HepG2 (cell line): ENCODE data around the gene TMEM253. TPM values are rescaled to one million over a fixed set of nuclear protein-coding genes. Genes with fewer than 3 reads are reported as not detected.

Experiments
- ATAD3A ChIP-seq: sonication (generic); formaldehyde crosslinking; IDR thresholded peaks from 2 replicates; pipeline ENCODE4 v1.4.0; 2020; ENCODE audit warnings: missing genetic modification reagents
- DPF2 ChIP-seq: sonication (generic); formaldehyde crosslinking; IDR thresholded peaks from 2 replicates; pipeline ENCODE4 v1.4.0; 2020; ENCODE audit warnings: mild to moderate bottlenecking, low read depth, missing genetic modification reagents, borderline replicate concordance
- FOXK1 ChIP-seq: sonication (generic); formaldehyde crosslinking; IDR thresholded peaks from 2 replicates; pipeline ENCODE4 v1.4.0; 2020; ENCODE audit warnings: low read depth, missing genetic modification reagents, borderline replicate concordance
- HNF1A ChIP-seq, 2 experiments: sonication (generic) in 1 of 2; formaldehyde crosslinking in 1 of 2; IDR thresholded peaks; 2 replicates each; pipeline versions ENCODE4 v1.4.0 to v1.6.1; 2016 to 2020; ENCODE audit warnings: borderline replicate concordance in 1 of 2, low read depth in 1 of 2, mild to moderate bottlenecking in 1 of 2, missing genetic modification reagents in 1 of 2
- KDM5B ChIP-seq: sonication (generic); formaldehyde crosslinking; IDR thresholded peaks from 2 replicates; pipeline ENCODE4 v1.4.0; 2020; ENCODE audit warnings: missing genetic modification reagents, mild to moderate bottlenecking, borderline replicate concordance
- KMT2A ChIP-seq: sonication (generic); formaldehyde crosslinking; IDR thresholded peaks from 2 replicates; pipeline ENCODE4 v1.4.0; 2020; ENCODE audit warnings: missing genetic modification reagents
- MAFF ChIP-seq: IDR thresholded peaks from 2 replicates; pipeline ENCODE4 v1.6.1; 2011; ENCODE audit warnings: low read depth, low read length, improper control_type of control experiment
- MYC ChIP-seq: sonication (generic); formaldehyde crosslinking; IDR thresholded peaks from 2 replicates; pipeline ENCODE4 v1.9.0; 2021; ENCODE audit warnings: missing genetic modification reagents, borderline replicate concordance
- PLRG1 ChIP-seq: fragments of 450-650 bp; conservative IDR thresholded peaks from 2 replicates; pipeline ENCODE4 v1.6.1; 2016
- ZFP62 ChIP-seq: sonication (generic); formaldehyde crosslinking; IDR thresholded peaks from 2 replicates; pipeline ENCODE4 v1.4.0; 2020; ENCODE audit warnings: missing genetic modification reagents
- ZFP82 ChIP-seq: sonication (generic); formaldehyde crosslinking; IDR thresholded peaks from 2 replicates; pipeline ENCODE4 v1.5.1; 2020; ENCODE audit warnings: mild to moderate bottlenecking, missing genetic modification reagents, borderline replicate concordance
- ZNF225 ChIP-seq: sonication (generic); formaldehyde crosslinking; IDR thresholded peaks from 2 replicates; pipeline ENCODE4 v1.4.0; 2020; ENCODE audit warnings: mild to moderate bottlenecking, missing genetic modification reagents
- ZNF30 ChIP-seq: sonication (generic); formaldehyde crosslinking; IDR thresholded peaks from 2 replicates; pipeline ENCODE4 v1.5.0; 2020; ENCODE audit warnings: mild to moderate bottlenecking, missing genetic modification reagents
- ZNF558 ChIP-seq: sonication (generic); formaldehyde crosslinking; IDR thresholded peaks from 2 replicates; pipeline ENCODE4 v1.9.0; 2022; ENCODE audit warnings: mild to moderate bottlenecking, missing genetic modification reagents, borderline replicate concordance
- ZSCAN22 ChIP-seq: sonication (generic); formaldehyde crosslinking; IDR thresholded peaks from 2 replicates; pipeline ENCODE4 v1.4.0; 2020; ENCODE audit warnings: mild to moderate bottlenecking, missing genetic modification reagents
- polyA plus RNA-seq, 8 experiments: library from polyadenylated mRNA; depleted of rRNA in 3 of 8; stranded (reverse) in 7 of 8; unstranded in 1 of 8; fragments of >200 nt; fragmentation: Illumina TruSeq in 4 of 8; extraction: Trizol in 4 of 8; gene quantifications; 2 replicates each; pipeline versions ENCODE4 v1.2.1 to v1.2.3, GENCODE V29; 2011 to 2016; ENCODE audit warnings: low read depth in 4 of 8, missing spikeins in 1 of 8, mixed read lengths in 1 of 8; ENCODE audit not compliant: insufficient read depth in 1 of 8
- total RNA-seq, 5 experiments: library from RNA; depleted of rRNA; stranded (reverse); fragments of >200 nt; fragmentation: Illumina TruSeq; extraction: Trizol; gene quantifications; 2 replicates each; pipeline ENCODE4 v1.2.3, GENCODE V29; 2016; ENCODE audit warnings: low read depth in 1 of 5

The TMEM253 gene
- total and polyA plus RNA-seq, 2 of the 13 experiments (the other 11 are each of a cell fraction or from before 2014, with no cell fraction given), result 0.29 to 0.45 TPM

- TF ChIP-seq HNF1A (IDR thresholded peaks at IDR 0.05; ENCODE audit: low read depth) (no peak), HNF1A (CRISPR knock-in tag; IDR thresholded peaks at IDR 0.05; ENCODE audit: borderline replicate concordance) (no peak), ZFP82 (CRISPR knock-in tag) (no peak), FOXK1 (CRISPR knock-in tag) (no peak), KDM5B (peak; percentile 26; the same call in 1 of the 2 replicates), ZFP62 (CRISPR knock-in tag) (no peak), PLRG1 (no peak), KMT2A (CRISPR knock-in tag) (no peak), ZSCAN22 (no peak), ZNF30 (no peak), ZNF225 (CRISPR knock-in tag) (peak; percentile 64; the same call in 1 of the 2 replicates), MYC (CRISPR knock-in tag) (no peak), DPF2 (CRISPR knock-in tag) (no peak), ZNF558 (no peak), MAFF (no peak), ATAD3A (CRISPR knock-in tag) (no peak)
- TF ChIP-seq, all 625 proteins: peak for 53
These were observed 47.4 kb upstream of the TMEM253 start (continued) for GRCh38 chr14:21053184-21054122.
